ENCODE measurements around the gene MTHFD1L.

- TF ChIP-seq POLR2AphosphoS5 (IDR thresholded peaks at IDR 0.05; ENCODE audit: insufficient read depth, low read depth, low read length) (no peak), CTCF (IDR thresholded peaks at IDR 0.05; ENCODE audit: extremely low read depth in 1 of 2, insufficient read depth in 1 of 2, low read depth in 1 of 2, low read length in 2 of 2) (no peak), MYC (IDR thresholded peaks at IDR 0.05; ENCODE audit: low read depth, low read length) (no peak), POLR2A (IDR thresholded peaks at IDR 0.05; ENCODE audit: low read depth, low read length) (no peak), EZH2 (IDR thresholded peaks at IDR 0.05; ENCODE audit: borderline replicate concordance, low read depth, low read length, severe bottlenecking) (no peak)
Observed at GRCh38 chr6:150924808-150925589, 59.5 kb downstream of the MTHFD1L start.
